Caco-2 (cell line): ENCODE data around the gene SLC22A7. TPM values are rescaled to one million over a fixed set of nuclear protein-coding genes. Genes with fewer than 3 reads are reported as not detected.
A peak's percentile ranks its signal among the peaks of the same experiment; 100 is the strongest.

Experiments
- BruUV-seq: library from RNA; stranded (reverse); fragments of 400-500 nt; replicated peaks from 2 replicates; lab custom pipeline; 2021; lab: Mats Ljungman, UMichigan
- CTCF ChIA-PET: fragments of 300-600 bp; sonication (Branson Sonifier 250); formaldehyde crosslinking; loops from one replicate; lab custom pipeline; 2022; ENCODE audit warnings: antibody characterized with exemption; lab: Charles Lee
- POLR2A ChIA-PET: fragments of 300-600 bp; sonication (Branson Sonifier 250); formaldehyde crosslinking; loops from one replicate; lab custom pipeline; 2022; ENCODE audit warnings: antibody characterized with exemption; lab: Charles Lee
- DNase-seq, 2 experiments: peaks; one replicate each; pipeline versions ENCODE4 v3.0.0 to v3.0.0-alpha.2; 2020 to 2022
- H3K27me3 ChIP-seq: replicated peaks from 2 replicates; pipeline ENCODE4 v1.6.0; 2011; ENCODE audit warnings: low read length; ENCODE audit not compliant: control insufficient read depth, insufficient read depth
- H3K36me3 ChIP-seq: 2 replicates; pipeline ENCODE4 v1.5.1; 2011; ENCODE audit warnings: low read length; ENCODE audit not compliant: control insufficient read depth, insufficient read depth
- H3K4me1 ChIP-seq: fragments of 250-450 bp; sonication (Bioruptor Pico); 2 replicates; pipeline ENCODE4 v1.5.1; 2020; ENCODE audit warnings: mild to moderate bottlenecking
- H3K4me3 ChIP-seq: 2 replicates; pipeline ENCODE4 v1.5.1; 2011; ENCODE audit warnings: low read depth, mild to moderate bottlenecking, control low read depth, low read length
- H3K9me3 ChIP-seq: fragments of 250-450 bp; sonication (Bioruptor Pico); 2 replicates; pipeline ENCODE4 v1.5.1; 2020; ENCODE audit warnings: mild to moderate bottlenecking, moderate library complexity
- H3K27ac Mint-ChIP-seq: one replicate; pipeline ENCODE4 v1.8.0; 2022; ENCODE audit warnings: mixed read lengths; ENCODE audit not compliant: unreplicated experiment
- H3K27me3 Mint-ChIP-seq: one replicate; pipeline ENCODE4 v1.8.0; 2022; ENCODE audit warnings: mixed read lengths; ENCODE audit not compliant: insufficient read depth, unreplicated experiment
- H3K36me3 Mint-ChIP-seq: one replicate; pipeline ENCODE4 v1.8.0; 2022; ENCODE audit warnings: mild to moderate bottlenecking, mixed read lengths; ENCODE audit not compliant: insufficient read depth, unreplicated experiment
- H3K4me1 Mint-ChIP-seq: one replicate; pipeline ENCODE4 v1.8.0; 2022; ENCODE audit warnings: low read depth, mixed read lengths; ENCODE audit not compliant: unreplicated experiment
- H3K4me3 Mint-ChIP-seq: one replicate; pipeline ENCODE4 v1.8.0; 2022; ENCODE audit warnings: mild to moderate bottlenecking, moderate library complexity, mixed read lengths; ENCODE audit not compliant: unreplicated experiment
- H3K9me3 Mint-ChIP-seq: one replicate; pipeline ENCODE4 v1.8.0; 2022; ENCODE audit warnings: mixed read lengths; ENCODE audit not compliant: unreplicated experiment
- CTCF ChIP-seq, 2 experiments: fragments of 200-600 bp in 1 of 2; IDR thresholded peaks; 1 replicate in 1 of 2; 2 replicates in 1 of 2; pipeline versions ENCODE4 v1.5.1 to v1.8.0; 2011 to 2022; ENCODE audit warnings: antibody characterized with exemption in 1 of 2, control low read depth in 1 of 2, inconsistent platforms in 1 of 2, low read depth in 1 of 2, low read length in 1 of 2, mild to moderate bottlenecking in 1 of 2, moderate library complexity in 1 of 2; ENCODE audit not compliant: insufficient read depth in 1 of 2, severe bottlenecking in 1 of 2, unreplicated experiment in 1 of 2
- intact Hi-C: fragments of 100-400 bp; cut with micrococcal nuclease; formaldehyde crosslinking; loops from one replicate; pipeline ENCODE4 v1.10.0; 2022; ENCODE audit not compliant: unreplicated experiment
- total RNA-seq: library from RNA; stranded (reverse); gene quantifications from 2 replicates; pipeline ENCODE4 v1.2.3, GENCODE V29; 2022

SLC22A7 gene
- total RNA-seq, 1 experiment from 2014 or later = not detected

DNA sequence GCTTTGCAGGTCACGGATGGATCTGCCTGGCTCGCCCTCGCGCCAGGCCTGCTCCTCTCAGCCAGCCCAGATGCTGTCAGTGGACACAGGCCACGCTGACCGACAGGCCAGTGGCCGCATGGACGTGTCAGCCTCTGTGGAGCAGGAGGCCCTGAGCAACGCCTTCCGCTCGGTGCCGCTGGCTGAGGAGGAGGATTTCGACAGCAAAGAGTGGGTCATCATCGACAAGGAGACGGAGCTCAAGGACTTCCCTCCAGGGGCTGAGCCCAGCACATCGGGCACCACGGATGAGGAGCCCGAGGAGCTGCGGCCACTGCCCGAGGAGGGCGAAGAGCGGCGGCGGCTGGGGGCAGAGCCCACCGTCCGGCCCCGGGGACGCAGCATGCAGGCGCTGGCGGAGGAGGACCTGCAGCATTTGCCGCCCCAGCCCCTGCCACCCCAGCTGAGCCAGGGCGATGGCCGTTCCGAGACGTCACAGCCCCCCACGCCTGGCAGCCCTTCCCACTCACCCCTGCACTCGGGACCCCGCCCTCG lies 35.2 kb upstream of the SLC22A7 start:
- Histone ChIP-seq H3K4me3 (no peak overlapping the region), H3K27me3 (no peaks in the 10 kb centered on the region), H3K9me3 (no peaks in the 10 kb centered on the region), H3K36me3 (no peaks in the 10 kb centered on the region), H3K4me1 (peaks cover 27% of the 10 kb centered on the region)
- H3K9me3 Mint-ChIP-seq = no peaks in the 10 kb centered on the region
- CTCF ChIA-PET = interaction anchor here (0.7 to 3.3 kb wide), 9 partner anchors 18 to 243 kb away, joined by 3 to 17 read pairs (median 4); partner anchors contain the start of gene DNPH1
- H3K4me3 Mint-ChIP-seq = no peak overlapping the region
- H3K36me3 Mint-ChIP-seq = no peaks in the 10 kb centered on the region
- DNase-seq = no peak
- BruUV-seq = no TSS peak
- no peaks in the 10 kb centered on the region for H3K27me3 Mint-ChIP-seq
- intact Hi-C loops = loop anchor here (1.0 to 2.0 kb wide), 3 partner anchors 18 to 71 kb away; partner anchors contain the start of gene DNPH1
- TF ChIP-seq CTCF (IDR thresholded peaks at IDR 0.05; ENCODE audit: insufficient read depth in 1 of 2, low read depth in 1 of 2, low read length in 1 of 2, severe bottlenecking in 1 of 2, unreplicated experiment in 1 of 2) = no peak
- H3K4me1 Mint-ChIP-seq = peaks cover 18% of the 10 kb centered on the region
- H3K27ac Mint-ChIP-seq = peak overlapping the region; percentile 89
- POLR2A ChIA-PET = no interaction called here

DNA sequence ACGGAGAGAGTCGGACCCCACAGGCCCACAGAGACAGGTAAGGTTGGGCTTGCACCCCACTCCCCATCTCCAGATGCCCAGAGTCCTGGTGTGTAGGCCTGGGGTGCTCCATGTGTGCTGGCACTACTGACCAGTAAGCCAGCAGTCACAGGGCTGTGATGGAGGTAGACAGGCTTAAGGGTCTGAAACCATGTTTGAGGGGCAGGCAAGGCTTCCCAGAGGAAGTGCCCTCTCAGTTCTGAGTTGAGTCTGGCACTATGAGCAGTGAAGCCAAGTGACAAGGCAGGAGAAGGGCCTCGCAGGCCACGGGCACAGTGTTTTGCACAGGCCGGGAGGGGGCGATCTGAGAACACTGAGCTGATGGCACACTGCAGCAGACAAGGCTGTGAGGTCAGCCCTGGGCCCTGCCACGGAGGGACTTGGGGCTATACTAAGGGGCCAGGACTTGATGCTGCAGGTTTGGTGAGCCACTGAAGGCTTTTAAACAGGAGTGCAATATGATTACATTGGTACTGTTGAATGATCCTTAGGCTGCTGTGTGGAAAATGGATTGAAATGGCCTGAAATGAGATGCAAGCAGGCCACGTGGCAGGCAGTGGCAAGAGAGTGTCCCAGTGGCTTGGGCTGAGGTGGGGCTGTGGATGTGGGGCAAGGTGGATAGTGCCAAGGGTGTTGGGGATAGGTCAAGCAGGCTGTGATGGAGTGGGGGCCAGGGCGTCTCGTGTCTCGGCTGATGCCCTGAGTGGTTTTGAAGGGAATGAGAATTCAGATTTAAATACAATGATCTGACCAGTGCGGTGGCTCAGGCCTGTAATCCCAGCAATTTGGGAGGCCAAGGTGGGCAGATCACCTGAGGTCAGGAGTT lies 34.5 kb upstream of the SLC22A7 start:
- no peaks in the 10 kb centered on the region for H3K27me3 Mint-ChIP-seq
- no TSS peak for BruUV-seq
- POLR2A ChIA-PET = no interaction called here

More for the DNA sequence above, 34.5 kb upstream of the SLC22A7 start:
- CTCF ChIA-PET = interaction anchor here (0.6 to 3.3 kb wide), 10 partner anchors 16 to 242 kb away, joined by 3 to 17 read pairs (median 3); partner anchors contain the start of genes DNPH1 and ZNF318
- H3K27me3 ChIP-seq = no peaks in the 10 kb centered on the region
- no peak overlapping the region for H3K27ac Mint-ChIP-seq
- H3K36me3 ChIP-seq = no peaks in the 10 kb centered on the region
- peaks cover 34% of the 10 kb centered on the region for H3K4me1 ChIP-seq
- no peaks in the 10 kb centered on the region for H3K36me3 Mint-ChIP-seq
- H3K4me3 ChIP-seq = no peak overlapping the region
- intact Hi-C loops = loop anchor here (1.0 to 2.0 kb wide), 3 partner anchors 17 to 71 kb away; partner anchors contain the start of gene DNPH1
- H3K4me3 Mint-ChIP-seq = no peak overlapping the region
- H3K4me1 Mint-ChIP-seq = peaks cover 21% of the 10 kb centered on the region
- H3K9me3 ChIP-seq = no peaks in the 10 kb centered on the region
- DNase-seq = peak; percentile 69 to 73
- peak; percentile 55 to 79 for TF ChIP-seq CTCF (IDR thresholded peaks at IDR 0.05; ENCODE audit: insufficient read depth in 1 of 2, low read depth in 1 of 2, low read length in 1 of 2, severe bottlenecking in 1 of 2, unreplicated experiment in 1 of 2)
- no peaks in the 10 kb centered on the region for H3K9me3 Mint-ChIP-seq
